HG03097 (cell line): ENCODE measurements around the gene OBSL1.

ENCODE experiments used
- ATAC-seq: cut with Tn5 transposase; IDR thresholded peaks from one replicate; pipeline ENCODE4 v1.9.1; 2021; ENCODE audit not compliant: unreplicated experiment, low FRiP score

Gene OBSL1

GRCh38 chr2:219516888-219517287, 54.5 kb downstream of the OBSL1 start:
- ATAC-seq = no peak

GRCh38 chr2:219515874-219516629, 55.3 kb downstream of the OBSL1 start:
- ATAC-seq = no peak

GRCh38 chr2:219514836-219515235, 56.5 kb downstream of the OBSL1 start:
- ATAC-seq = no peak

GRCh38 chr2:219514196-219514761, 57.1 kb downstream of the OBSL1 start, which contains the start of gene ASIC4:
Gene ASIC4, plus strand, starts transcription at chr2:219514482. Its CDS starts 243 bp downstream, at chr2:219514725.
- ATAC-seq = no peak

GRCh38 chr2:219513787-219514186, 57.6 kb downstream of the OBSL1 start:
- ATAC-seq = no peak

GRCh38 chr2:219512524-219513216, 58.7 kb downstream of the OBSL1 start:
- no peak for ATAC-seq

- no peak for ATAC-seq
Observed at GRCh38 chr2:219511547-219512325, 59.6 kb downstream of the OBSL1 start.

GRCh38 chr2:219510512-219511135, 60.7 kb downstream of the OBSL1 start:
- no peak for ATAC-seq

- ATAC-seq = no peak
Observed at GRCh38 chr2:219509780-219510511, 61.4 kb downstream of the OBSL1 start.

- no peak for ATAC-seq
Observed at GRCh38 chr2:219508971-219509779, 62.2 kb downstream of the OBSL1 start.

- no peak for ATAC-seq
Observed at GRCh38 chr2:219508444-219508734, 63.0 kb downstream of the OBSL1 start.

- ATAC-seq = no peak
Observed at GRCh38 chr2:219507581-219508443, 63.5 kb downstream of the OBSL1 start.

- no peak for ATAC-seq
Observed at GRCh38 chr2:219506802-219507526, 64.4 kb downstream of the OBSL1 start.

GRCh38 chr2:219506153-219506801, 65.1 kb downstream of the OBSL1 start:
- ATAC-seq = no peak

- no peak for ATAC-seq
Observed at GRCh38 chr2:219505585-219505984, 65.8 kb downstream of the OBSL1 start.

GRCh38 chr2:219502618-219503017, 68.7 kb downstream of the OBSL1 start:
- ATAC-seq = no peak

GRCh38 chr2:219501849-219502248, 69.5 kb downstream of the OBSL1 start:
- ATAC-seq = no peak
